Measurements from ENCODE around the gene ERG. TPM values are rescaled to one million over a fixed set of nuclear protein-coding genes. Genes with fewer than 3 reads are reported as not detected.

ERG gene
- total and polyA plus RNA-seq, 2 of the 13 experiments (the other 11 are each of a cell fraction or from before 2014, with no cell fraction given), result not detected

GRCh38 chr21:38433471-38433870 is 64.8 kb downstream of the ERG start:
- no peaks in the 10 kb centered on the region for H3K79me2 ChIP-seq (ENCODE audit: insufficient read depth, low read length)
- H2AFZ ChIP-seq (ENCODE audit: low read length), result no peak overlapping the region
- POLR2A ChIA-PET, result no interaction called here
- intact Hi-C loops (cut with micrococcal nuclease; ENCODE audit: unreplicated experiment) (no loop called here), in situ Hi-C loops (cut with HindIII; ENCODE audit: extremely low pct_ligation_motif_present, low pct_unique_long_range_greater_than_20kb) (no loop called here)
- no peaks in the 10 kb centered on the region for H3K9me3 ChIP-seq (ENCODE audit: low read length)
- whole genome bisulfite sequencing (ENCODE audit: low lambda C conversion rate), result 39% methylated on average over 8 of the region's 8 CpGs
- ATAC-seq (no peak), DNase-seq (ENCODE audit: low spot score) (no peak), FAIRE-seq (no peak)
- CTCF ChIA-PET (ENCODE audit: low intra/inter-chr PET ratio, low total read pairs), result no interaction called here
- H3K9ac ChIP-seq (ENCODE audit: insufficient read depth, low read depth, low read length), result no peak overlapping the region
- H4K20me1 ChIP-seq (ENCODE audit: insufficient read depth, low read length), result no peaks in the 10 kb centered on the region
- H3K27me3 ChIP-seq (ENCODE audit: control insufficient read depth in 1 of 2, insufficient read depth in 2 of 2, low read length in 2 of 2), result no peaks in the 10 kb centered on the region; a peak in 1 of 5 replicates
- no peaks in the 10 kb centered on the region for H3K4me1 ChIP-seq (ENCODE audit: insufficient read depth, low read length)
- H3K4me3 ChIP-seq (replicated peaks in 1 of 3; ENCODE audit: insufficient read depth in 1 of 3, low read depth in 2 of 3, low read length in 3 of 3), result no peak overlapping the region
- no peak overlapping the region for H3K4me2 ChIP-seq (ENCODE audit: low read depth, low read length)
- no TSS peak for BruUV-seq (replicated peaks)
- H3K36me3 ChIP-seq (replicated peaks in 1 of 2; ENCODE audit: control insufficient read depth in 1 of 2, insufficient read depth in 2 of 2, low read length in 2 of 2), result no peaks in the 10 kb centered on the region
- no peak overlapping the region for H3K27ac ChIP-seq (ENCODE audit: extremely low read length, insufficient read depth, low read length)
- no peak for TF ChIP-seq SNAPC5 (CRISPR knock-in tag; IDR thresholded peaks at IDR 0.05; ENCODE audit: borderline replicate concordance)
- no peak for TF ChIP-seq KLF15 (CRISPR knock-in tag; IDR thresholded peaks at IDR 0.05; ENCODE audit: borderline replicate concordance)
- TF ChIP-seq ZNF598 (CRISPR knock-in tag; IDR thresholded peaks at IDR 0.05; ENCODE audit: borderline replicate concordance), result no peak
- no peak for TF ChIP-seq ETV6 (CRISPR knock-in tag; conservative IDR thresholded peaks at IDR 0.05)
- no peak for TF ChIP-seq RBM22 (optimal IDR thresholded peaks at IDR 0.05; ENCODE audit: low read length)
- TF ChIP-seq ZNF816 (CRISPR knock-in tag; IDR thresholded peaks at IDR 0.05; ENCODE audit: borderline replicate concordance), result no peak
- TF ChIP-seq ZNF747 (CRISPR knock-in tag; IDR thresholded peaks at IDR 0.05; ENCODE audit: borderline replicate concordance), result no peak
- TF ChIP-seq ZNF75D (CRISPR knock-in tag; IDR thresholded peaks at IDR 0.05; ENCODE audit: borderline replicate concordance), result no peak
- TF ChIP-seq GMEB1 (CRISPR knock-in tag; IDR thresholded peaks at IDR 0.05; ENCODE audit: borderline replicate concordance), result no peak
- no peak for TF ChIP-seq GLMP (CRISPR knock-in tag; IDR thresholded peaks at IDR 0.05; ENCODE audit: borderline replicate concordance)
- TF ChIP-seq PBX3 (CRISPR knock-in tag; IDR thresholded peaks at IDR 0.05; ENCODE audit: borderline replicate concordance), result no peak
- no peak for TF ChIP-seq ZFP36L1 (CRISPR knock-in tag; IDR thresholded peaks at IDR 0.05)
- TF ChIP-seq RERE (CRISPR knock-in tag; IDR thresholded peaks at IDR 0.05; ENCODE audit: low read depth), result no peak
- TF ChIP-seq JUND (CRISPR knock-in tag; IDR thresholded peaks at IDR 0.05), result no peak
- TF ChIP-seq NFKBIZ (CRISPR knock-in tag; IDR thresholded peaks at IDR 0.05), result no peak
- no peak for TF ChIP-seq RFXANK (CRISPR knock-in tag; IDR thresholded peaks at IDR 0.05)

Measured in HepG2 (cell line).